Head of caudate nucleus (tissue), 42 donors: ENCODE data around the gene SRC.
"Not testable (repeated sequence)": the region's sequence is repeated elsewhere in the genome, so short reads cannot be mapped to it uniquely, and the experiment has no call there.

Experiments used
- DNase-seq, 42 donors: peaks; one replicate each; pipeline versions ENCODE4 v3.0.0 to v3.0.0-alpha.2; 2020 to 2021; ENCODE audit warnings: mixed read lengths in 7 of 42
- intact Hi-C: fragments of 100-400 bp; cut with DNase I; formaldehyde crosslinking; loops from one replicate; pipeline ENCODE4 v1.15.0; 2022

SRC gene

GRCh38 chr20:37333848-37334318 lies 12.1 kb upstream of the SRC start:
- intact Hi-C loops: no loop called here
- DNase-seq: no peak

- no peak for DNase-seq
- intact Hi-C loops: no loop called here
Observed at GRCh38 chr20:37334450-37334849, 11.5 kb upstream of the SRC start.

- intact Hi-C loops: no loop called here
- no peak for DNase-seq
Observed at GRCh38 chr20:37335642-37336368, 10.1 kb upstream of the SRC start.

- peak in 21 of 42 donors; percentile 14 to 61 (median 30) for DNase-seq
- intact Hi-C loops: no loop called here
Observed at GRCh38 chr20:37336369-37337207, 9.4 kb upstream of the SRC start.

- DNase-seq: no peak
- intact Hi-C loops: no loop called here
Observed at GRCh38 chr20:37337208-37337991, 8.5 kb upstream of the SRC start.

- DNase-seq, intact Hi-C loops: not testable (repeated sequence)
Observed at GRCh38 chr20:37338380-37338779, 7.6 kb upstream of the SRC start.

GRCh38 chr20:37339208-37339607 lies 6.7 kb upstream of the SRC start:
- intact Hi-C loops: no loop called here
- no peak for DNase-seq

- DNase-seq, intact Hi-C loops: not testable (repeated sequence)
Observed at GRCh38 chr20:37339764-37340109, 6.2 kb upstream of the SRC start.

GRCh38 chr20:37340998-37341397 lies 4.9 kb upstream of the SRC start:
- intact Hi-C loops: no loop called here
- no peak for DNase-seq

- intact Hi-C loops: no loop called here
- no peak for DNase-seq
Observed at GRCh38 chr20:37341632-37342031, 4.3 kb upstream of the SRC start.

GRCh38 chr20:37342231-37343177 lies 3.4 kb upstream of the SRC start:
- no peak for DNase-seq
- intact Hi-C loops: no loop called here

- no peak for DNase-seq
- intact Hi-C loops: no loop called here
Observed at GRCh38 chr20:37343212-37343993, 2.5 kb upstream of the SRC start.

GRCh38 chr20:37343994-37344355 lies 2.0 kb upstream of the SRC start:
- DNase-seq: no peak
- intact Hi-C loops: no loop called here

- intact Hi-C loops: no loop called here
- DNase-seq: peak in 1 of 42 donors; percentile 3
Observed at GRCh38 chr20:37344506-37345338, 1.2 kb upstream of the SRC start.

- intact Hi-C loops: no loop called here
Observed at GRCh38 chr20:37346236-37346534, 245 bp downstream of the SRC start.

GRCh38 chr20:37346535-37347346 lies 801 bp downstream of the SRC start:
- intact Hi-C loops: no loop called here
- no peak for DNase-seq

More at GRCh38 chr20:37346236-37346534, 245 bp downstream of the SRC start:
- DNase-seq: no peak
